Transverse colon (tissue), 4 donors: ENCODE data around the gene EYS.

Experiments used
- CTCF ChIP-seq, 5 experiments: fragments of 200-600 bp in 3 of 5; fragments of 450-650 bp in 2 of 5; sonication (generic) in 3 of 5; IDR thresholded peaks; 1 replicate in 2 of 5; 2 replicates in 3 of 5; pipeline ENCODE4 v1.5.1; 2016 to 2017; ENCODE audit warnings: antibody characterized with exemption in 5 of 5, inconsistent platforms in 3 of 5, mild to moderate bottlenecking in 2 of 5, moderate library complexity in 1 of 5
- POLR2A ChIP-seq: fragments of 450-650 bp; IDR thresholded peaks from one replicate; pipeline ENCODE4 v1.6.1; 2016; ENCODE audit warnings: antibody characterized with exemption, mild to moderate bottlenecking, moderate library complexity
- POLR2AphosphoS5 ChIP-seq, 3 donors: sonication (generic); formaldehyde crosslinking; IDR thresholded peaks; one replicate each; pipeline ENCODE4 v1.6.1; 2016; ENCODE audit warnings: antibody characterized with exemption in 3 of 3

DNA sequence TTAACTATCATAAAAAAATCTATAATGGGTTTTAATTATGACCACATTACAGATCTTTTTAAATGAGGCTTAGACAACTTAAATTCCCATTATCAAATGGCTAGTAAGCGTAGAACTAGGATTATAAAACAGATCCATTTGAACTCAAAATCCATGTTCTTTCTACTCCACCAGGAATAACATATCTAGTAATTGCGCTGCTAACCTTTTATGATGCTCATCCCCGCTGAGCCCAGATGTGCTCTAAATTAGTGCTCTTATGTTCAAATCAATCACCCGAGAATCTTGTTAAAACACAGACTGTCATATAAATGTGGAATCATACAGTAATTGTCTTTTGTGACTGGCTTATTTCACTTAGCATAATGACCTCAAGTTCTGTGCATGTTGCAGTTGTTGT is 1168.3 kb downstream of the EYS start:
- TF ChIP-seq CTCF (IDR thresholded peaks at IDR 0.05), result no peak
- no peak for TF ChIP-seq POLR2A
- TF ChIP-seq POLR2AphosphoS5 (IDR thresholded peaks at IDR 0.05), result no peak
